Right ventricle myocardium superior (tissue), 1 donor: ENCODE measurements around the gene GSK3B. TPM values are rescaled to one million over a fixed set of nuclear protein-coding genes. Genes with fewer than 3 reads are reported as not detected.
"Not testable (repeated sequence)": the region's sequence is repeated elsewhere in the genome, so short reads cannot be mapped to it uniquely, and the experiment has no call there.

Experiments used
- ATAC-seq: fragments of 200-7000 bp; cut with Tn5 transposase; one replicate; pipeline ENCODE4 v1.9.1; 2020; ENCODE audit warnings: mild to moderate bottlenecking; ENCODE audit not compliant: poor library complexity
- DNase-seq: peaks from one replicate; pipeline ENCODE4 v3.0.0-alpha.2; 2020
- intact Hi-C: fragments of 100-400 bp; cut with DNase I; formaldehyde crosslinking; loops from one replicate; pipeline ENCODE4 v1.11.2; 2022
- total RNA-seq: library from RNA; stranded (reverse); fragmentation: NEBNext Ultra II Directional; extraction: Animal tissue kit (Norgen Biotek cat#: 25700); gene quantifications from one replicate; pipeline ENCODE4 v1.2.1, GENCODE V29; 2021
- donor health status: DM: no; HTN: yes; CAD: no; lungs with severe emphysema.

Gene GSK3B
- total RNA-seq, 1 donor from 2014 or later: 35.0 TPM

DNA sequence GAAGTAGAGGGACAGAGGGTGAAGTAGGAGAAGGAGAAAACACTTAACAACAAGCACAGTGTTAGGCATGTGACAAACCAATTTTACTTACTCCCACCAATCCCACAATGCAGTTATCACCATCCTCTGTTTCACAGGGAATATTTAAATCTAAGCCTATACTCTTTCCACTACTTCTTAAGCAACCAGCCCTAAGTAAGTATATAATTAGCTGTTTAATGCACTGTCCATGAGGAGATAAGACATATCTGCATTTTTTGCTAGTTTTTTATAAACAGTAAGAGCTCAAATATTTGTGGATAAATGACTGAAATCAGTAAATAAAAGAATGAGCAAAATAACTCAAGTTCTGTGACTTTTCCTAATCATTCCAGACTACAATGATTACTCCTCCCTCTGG, 62.7 kb downstream of the GSK3B start:
- DNase-seq: no peak
- intact Hi-C loops: no loop called here
- no peak for ATAC-seq

- ATAC-seq (no peak), DNase-seq (no peak)
- intact Hi-C loops: no loop called here
Measured at GRCh38 chr3:120029749-120030148, 64.5 kb downstream of the GSK3B start.

DNA sequence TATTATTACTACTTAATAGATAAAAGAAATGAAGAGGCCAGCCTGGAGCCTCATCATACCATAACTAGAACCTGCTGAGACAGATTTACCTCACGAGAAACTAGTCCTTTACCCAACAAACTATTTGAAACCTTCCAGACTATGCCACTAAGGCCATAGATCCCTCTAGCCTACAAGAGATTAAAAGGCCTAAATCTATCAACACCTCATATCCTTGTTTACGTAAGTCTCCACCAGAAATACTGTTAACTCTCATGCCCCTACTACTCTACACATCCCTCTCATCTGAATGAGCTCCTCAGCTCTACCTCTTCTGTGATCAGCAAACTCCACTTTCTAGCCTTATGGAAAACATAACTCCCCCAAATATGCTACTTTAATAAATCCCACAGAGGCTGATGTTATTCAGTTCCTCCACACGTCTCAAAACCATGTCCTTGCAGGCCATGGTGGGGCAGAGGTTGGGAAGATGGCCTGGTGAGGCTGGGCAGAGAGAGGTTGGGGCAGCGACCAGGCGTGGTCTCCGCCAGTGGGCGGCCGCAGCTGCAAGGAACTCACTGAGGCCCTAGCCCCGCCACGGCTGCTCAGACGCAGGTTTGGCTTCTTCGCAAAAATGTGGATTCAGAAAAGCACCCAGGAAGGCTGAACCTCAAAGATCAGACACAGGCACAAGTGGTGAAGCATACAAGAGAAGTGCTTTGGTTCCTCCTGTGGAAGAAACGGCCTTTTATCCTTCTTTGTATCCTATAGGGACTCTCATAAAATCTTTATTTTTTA, 65.8 kb downstream of the GSK3B start:
- ATAC-seq: peak; percentile 56
- intact Hi-C loops: no loop called here
- DNase-seq: no peak

DNA sequence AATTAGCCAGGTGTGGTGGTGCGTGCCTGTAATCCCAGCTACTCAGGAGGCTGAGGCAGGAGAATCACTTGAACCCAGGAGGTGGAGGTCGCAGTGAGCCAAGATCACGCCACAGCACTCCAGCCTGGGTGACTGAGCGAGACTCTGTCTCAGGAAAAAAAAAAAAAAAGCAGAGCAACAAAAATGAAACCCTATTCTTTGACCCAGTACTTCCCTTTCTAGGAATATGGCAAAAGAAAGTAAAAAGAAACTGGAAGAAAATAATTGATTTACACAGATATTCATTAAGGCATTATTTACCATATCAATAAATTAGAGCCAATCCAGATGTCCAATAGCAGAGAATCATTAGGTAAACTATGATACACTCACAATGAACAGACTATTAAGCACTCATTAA, 67.0 kb downstream of the GSK3B start:
- intact Hi-C loops: no loop called here
- DNase-seq (no peak), ATAC-seq (no peak)

- DNase-seq (no peak), ATAC-seq (no peak)
- intact Hi-C loops: no loop called here
Measured at GRCh38 chr3:120025520-120025919, 68.7 kb downstream of the GSK3B start.

GRCh38 chr3:120024103-120024502, 70.1 kb downstream of the GSK3B start:
- no peak for DNase-seq
- intact Hi-C loops: no loop called here
- no peak for ATAC-seq

- intact Hi-C loops: no loop called here
- DNase-seq (no peak), ATAC-seq (no peak)
Measured at GRCh38 chr3:120022729-120023128, 71.5 kb downstream of the GSK3B start.

DNA sequence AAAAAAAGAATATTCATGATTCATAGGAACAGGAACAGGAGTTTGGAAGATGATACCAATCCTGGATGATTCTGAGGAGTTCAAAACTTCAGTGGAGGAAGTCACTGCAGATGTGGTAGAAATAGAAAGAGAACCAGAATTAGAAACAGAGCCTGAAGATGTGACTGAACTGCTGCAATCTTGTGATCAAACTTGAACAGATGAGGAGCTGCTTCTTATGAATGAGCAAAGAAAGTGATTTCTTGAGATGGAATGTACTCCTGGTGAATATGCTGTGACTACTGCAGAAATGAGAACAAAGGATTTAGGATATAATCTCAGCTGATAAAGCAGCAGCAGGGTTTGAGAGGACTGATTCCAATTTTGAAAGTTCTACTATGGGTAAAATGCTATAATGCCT, 72.7 kb downstream of the GSK3B start:
- DNase-seq: no peak
- intact Hi-C loops: no loop called here
- no peak for ATAC-seq

DNA sequence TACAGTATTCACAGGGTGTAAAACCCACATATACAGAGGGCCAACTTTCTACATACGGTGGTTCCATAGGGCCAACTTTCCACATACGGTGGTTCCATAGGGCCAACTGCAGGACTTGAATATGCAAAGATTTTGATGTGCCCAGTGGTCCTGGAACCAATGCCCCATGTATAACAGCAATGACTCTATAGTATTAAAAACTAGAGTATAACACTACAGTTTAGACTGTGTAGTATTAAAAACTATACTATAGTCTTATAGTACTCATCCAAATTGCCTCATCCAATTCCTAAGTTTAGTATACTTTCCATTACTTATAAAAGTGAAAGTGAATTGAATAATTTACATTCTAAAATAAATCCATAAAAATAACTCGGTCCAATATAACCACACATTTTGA, 75.9 kb downstream of the GSK3B start:
- DNase-seq (no peak), ATAC-seq (no peak)
- intact Hi-C loops: no loop called here

GRCh38 chr3:120017692-120018091, 76.6 kb downstream of the GSK3B start:
- ATAC-seq (no peak), DNase-seq (no peak)
- intact Hi-C loops: no loop called here

DNA sequence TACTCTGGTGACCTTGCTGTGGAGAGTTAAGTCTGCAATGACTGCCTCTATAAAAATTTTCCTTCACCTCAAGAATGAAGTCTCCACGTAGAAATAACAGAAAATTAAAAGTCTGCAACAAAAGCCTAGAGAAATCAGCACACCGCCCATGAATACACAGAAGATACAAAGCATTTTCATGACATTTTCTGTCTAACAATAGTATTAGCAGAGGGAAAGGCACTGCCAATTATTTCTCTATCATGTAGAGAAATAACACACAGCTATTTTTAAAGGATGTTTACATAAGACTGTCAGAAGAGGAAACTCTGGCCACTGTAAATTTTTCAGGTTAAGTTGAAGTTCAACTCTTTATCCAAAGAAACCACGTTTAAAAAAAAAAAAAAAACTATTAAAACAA, 80.8 kb downstream of the GSK3B start:
- ATAC-seq (peak; percentile 58), DNase-seq (no peak)
- intact Hi-C loops: no loop called here

GRCh38 chr3:120005741-120006140, 88.5 kb downstream of the GSK3B start:
- ATAC-seq, DNase-seq, intact Hi-C loops: not testable (repeated sequence)

DNA sequence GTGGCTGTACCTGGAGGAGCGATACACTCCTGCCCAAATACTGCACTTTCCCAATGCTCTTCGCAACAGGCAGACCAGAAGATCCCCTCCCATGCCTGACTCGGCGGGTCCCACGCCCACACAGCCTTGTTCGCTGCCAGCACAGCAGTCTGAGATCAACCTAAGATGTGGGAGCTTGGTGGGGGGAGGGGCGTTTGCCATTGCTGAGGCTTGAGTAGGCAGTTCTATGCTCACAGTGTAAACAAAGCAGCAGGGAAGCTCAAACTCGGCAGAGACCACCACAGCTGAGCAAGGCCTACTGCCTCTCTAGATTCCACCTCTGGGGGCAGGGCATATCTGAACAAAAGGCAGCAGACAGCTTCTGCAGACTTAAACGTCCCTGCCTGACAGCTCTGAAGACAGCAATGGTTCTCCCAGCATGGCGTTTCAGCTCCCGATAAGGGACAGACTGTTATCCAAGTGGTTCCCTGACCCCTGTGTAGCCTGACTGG, 90.2 kb downstream of the GSK3B start:
- intact Hi-C loops, DNase-seq, ATAC-seq: not testable (repeated sequence)

GRCh38 chr3:119998166-119998565, 96.1 kb downstream of the GSK3B start:
- ATAC-seq (no peak), DNase-seq (no peak)
- intact Hi-C loops: no loop called here

DNA sequence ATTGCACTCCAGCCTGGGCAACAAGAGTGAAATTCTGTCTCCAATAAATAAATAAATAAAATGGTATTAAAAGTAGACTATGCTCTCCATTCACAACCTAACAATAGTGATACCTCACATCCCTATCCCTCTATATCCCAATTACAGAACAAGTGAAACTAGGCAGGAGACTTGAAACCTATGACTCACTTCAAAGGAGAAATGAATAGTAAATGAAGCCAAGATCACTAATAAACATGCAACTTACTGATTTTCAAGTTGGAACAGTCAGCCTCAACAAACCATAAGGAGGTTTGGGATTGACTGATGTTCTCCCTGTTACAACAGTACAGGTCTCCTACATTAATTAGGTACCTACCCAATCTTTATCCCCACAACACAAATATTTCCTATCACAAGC, 103.4 kb downstream of the GSK3B start:
- ATAC-seq (no peak), DNase-seq (no peak)
- intact Hi-C loops: no loop called here

DNA sequence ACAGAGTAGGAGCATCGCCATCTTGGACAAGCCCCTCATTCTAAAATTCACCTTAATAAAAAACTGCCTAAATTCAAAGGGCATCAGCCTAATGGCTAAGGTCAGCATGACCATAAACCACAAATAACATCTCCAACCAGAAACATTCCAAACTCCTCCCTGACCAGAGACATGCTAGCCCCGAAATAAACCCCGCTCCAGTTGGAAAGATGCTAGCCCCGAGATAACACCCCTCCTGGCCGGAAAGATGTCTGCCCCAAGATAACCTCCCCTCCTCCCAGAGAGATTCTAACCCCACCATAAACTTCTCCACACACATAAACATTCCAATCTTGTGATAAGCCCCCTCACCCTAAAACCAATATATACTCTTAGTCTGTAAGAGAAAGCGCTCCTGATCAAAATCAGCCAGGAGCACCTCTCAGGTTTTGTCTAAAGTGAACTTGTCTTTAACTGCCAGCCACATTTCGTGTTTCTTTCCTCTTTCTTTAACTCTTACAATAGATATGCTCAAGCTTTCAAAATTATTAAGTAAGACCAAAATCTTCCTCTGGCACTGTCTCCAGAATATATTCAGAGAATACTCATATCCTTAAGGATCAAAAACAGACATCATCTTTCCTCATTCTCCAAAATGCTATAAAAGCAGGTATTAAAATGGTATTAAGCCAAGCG, 104.1 kb downstream of the GSK3B start:
- ATAC-seq: no peak
- no peak for DNase-seq
- intact Hi-C loops: no loop called here

GRCh38 chr3:119986812-119987211, 107.4 kb downstream of the GSK3B start:
- DNase-seq, intact Hi-C loops, ATAC-seq: not testable (repeated sequence)

GRCh38 chr3:119981386-119981785, 112.9 kb downstream of the GSK3B start:
- intact Hi-C loops: no loop called here
- ATAC-seq (no peak), DNase-seq (no peak)

DNA sequence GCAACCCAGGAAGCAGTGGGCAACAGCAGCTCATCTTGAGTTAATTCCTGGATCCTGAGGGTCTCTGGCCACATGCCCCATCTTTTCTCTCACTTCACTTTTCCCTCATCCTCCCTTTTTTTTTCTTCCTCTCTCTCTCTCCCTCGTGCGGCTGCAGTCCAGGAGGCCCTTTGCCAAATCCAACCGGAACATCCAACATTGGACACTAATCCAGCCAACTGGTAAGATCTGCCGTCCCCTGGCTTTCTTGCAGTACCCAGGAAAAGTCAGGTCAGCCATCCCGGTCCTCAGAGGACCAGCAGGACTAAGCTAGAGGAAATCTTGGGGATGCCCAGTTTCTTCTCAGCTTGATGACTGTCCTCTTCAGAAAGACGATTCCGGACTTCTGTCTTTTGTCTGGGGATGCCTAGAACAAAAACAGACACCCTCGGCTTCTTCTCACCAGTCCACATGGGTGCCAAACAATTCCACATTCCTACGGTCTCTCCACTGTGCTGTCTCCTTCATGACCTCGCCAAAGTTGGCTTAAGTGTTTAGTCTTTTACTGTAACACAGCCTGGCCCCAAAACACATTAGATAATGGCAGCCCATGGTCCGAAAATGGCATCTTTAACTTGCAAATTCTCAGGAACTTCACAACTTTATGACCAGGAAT, 115.6 kb downstream of the GSK3B start:
- peak; percentile 74 for ATAC-seq
- peak; percentile 49 for DNase-seq
- intact Hi-C loops: no loop called here

DNA sequence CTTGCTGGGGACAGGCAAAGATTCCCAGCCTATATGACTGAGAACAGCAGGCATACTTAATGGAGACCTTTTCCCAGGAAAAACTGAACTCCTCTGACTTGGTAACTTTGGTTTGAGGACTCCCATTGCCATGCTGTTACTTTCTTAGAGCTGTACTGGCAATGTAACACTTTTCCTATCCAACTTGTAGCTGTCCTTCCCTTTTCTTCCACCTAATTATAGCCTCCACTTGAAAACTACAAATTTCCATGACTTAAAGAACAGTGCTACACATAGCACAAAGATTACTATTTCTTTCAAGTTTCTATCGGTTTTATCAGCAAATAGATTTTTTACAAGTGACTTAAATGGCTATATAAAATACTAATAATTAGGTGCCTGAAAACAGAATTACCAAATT, 116.9 kb downstream of the GSK3B start:
- intact Hi-C loops: no loop called here
- ATAC-seq: peak; percentile 73
- no peak for DNase-seq
